ENCODE measurements around the gene VPREB1. TPM values are rescaled to one million over a fixed set of nuclear protein-coding genes. Genes with fewer than 3 reads are reported as not detected.
"Not testable (repeated sequence)": the region's sequence is repeated elsewhere in the genome, so short reads cannot be mapped to it uniquely, and the experiment has no call there.

VPREB1 gene
- polyA plus RNA-seq, 4 donors, result 0.23 to 0.48 TPM; not detected in 2

- DNase-seq (ENCODE audit: low read depth in 4 of 4, low spot score in 2 of 4), result no peak
These were observed 33.4 kb upstream of the VPREB1 start for GRCh38 chr22:22210889-22211833.

DNA sequence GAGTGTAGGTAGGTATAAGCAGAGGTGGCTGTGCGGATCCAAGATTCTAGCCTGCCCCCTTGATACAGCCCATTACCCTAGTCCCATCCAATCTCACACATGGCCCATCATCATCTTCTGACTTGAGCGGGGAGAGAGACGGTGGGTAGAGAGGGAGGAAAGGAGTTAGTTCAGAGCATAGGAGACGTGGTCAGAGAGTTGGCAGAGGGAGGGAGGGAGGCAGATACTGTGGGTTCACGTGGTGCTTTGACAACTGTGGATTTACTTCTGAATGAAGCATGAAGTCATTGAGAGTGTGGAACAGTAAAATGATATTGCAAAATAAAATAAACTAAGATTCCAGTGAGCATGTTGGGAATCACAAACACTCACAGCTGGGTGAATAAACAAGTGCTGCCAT lies 31.4 kb upstream of the VPREB1 start:
- DNase-seq (ENCODE audit: low read depth in 4 of 4, low spot score in 2 of 4), result no peak

GRCh38 chr22:22214819-22215329 lies 29.7 kb upstream of the VPREB1 start:
- DNase-seq (ENCODE audit: low read depth in 4 of 4, low spot score in 2 of 4), result no peak

GRCh38 chr22:22215659-22216449 lies 28.7 kb upstream of the VPREB1 start:
- DNase-seq (ENCODE audit: low read depth in 4 of 4, low spot score in 2 of 4), result no peak

DNA sequence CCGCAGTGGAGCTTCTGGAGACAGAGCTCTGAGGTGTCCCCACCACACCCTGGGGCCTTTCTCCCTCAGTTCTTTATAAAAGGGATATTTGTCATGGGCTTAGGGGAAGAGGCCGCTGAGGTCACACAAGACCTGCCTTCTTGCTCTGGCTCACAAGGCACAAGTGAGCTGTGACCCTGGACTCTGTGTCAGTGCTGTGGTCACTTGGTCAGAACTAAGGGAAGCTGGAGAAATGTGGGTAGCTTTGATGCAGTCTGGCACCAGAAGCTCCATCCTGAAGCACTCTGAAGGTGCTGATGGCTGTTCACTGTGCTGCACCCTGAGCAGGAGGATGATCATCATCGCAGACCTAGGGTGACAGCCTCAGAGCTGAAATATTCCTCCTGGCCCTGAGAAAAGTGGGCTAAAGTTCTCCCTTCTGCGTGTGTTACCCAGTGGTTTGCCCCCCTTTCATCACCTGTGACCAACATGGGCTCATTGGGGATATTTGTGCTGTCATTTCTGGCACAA lies 28.1 kb upstream of the VPREB1 start:
- DNase-seq (ENCODE audit: low read depth in 4 of 4, low spot score in 2 of 4), result no peak

DNA sequence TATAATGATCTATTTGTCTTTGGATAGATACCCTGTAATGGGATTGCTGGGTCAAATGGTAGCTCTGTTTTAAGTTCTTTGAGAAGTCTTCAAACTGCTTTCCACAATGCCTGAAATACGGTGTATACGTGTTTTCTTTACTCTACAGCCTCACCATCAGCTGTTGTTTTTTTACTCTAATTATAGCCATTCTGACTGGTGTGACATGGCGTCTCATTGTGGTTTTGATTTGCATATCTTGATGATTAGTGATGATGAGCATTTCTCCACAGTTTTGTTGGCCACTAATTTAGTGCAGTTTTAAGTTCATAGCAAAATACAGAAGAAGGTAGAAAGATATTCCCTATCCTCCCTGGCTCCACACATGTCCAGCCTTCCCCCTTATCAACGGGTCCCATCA lies 26.3 kb upstream of the VPREB1 start:
- no peak for DNase-seq (ENCODE audit: low read depth in 4 of 4, low spot score in 2 of 4)

GRCh38 chr22:22219140-22219996 lies 25.2 kb upstream of the VPREB1 start:
- no peak for DNase-seq (ENCODE audit: low read depth in 4 of 4, low spot score in 2 of 4)

- not testable (repeated sequence) for DNase-seq (ENCODE audit: low read depth in 4 of 4, low spot score in 2 of 4)
These were observed 23.5 kb upstream of the VPREB1 start for GRCh38 chr22:22221043-22221442.

DNA sequence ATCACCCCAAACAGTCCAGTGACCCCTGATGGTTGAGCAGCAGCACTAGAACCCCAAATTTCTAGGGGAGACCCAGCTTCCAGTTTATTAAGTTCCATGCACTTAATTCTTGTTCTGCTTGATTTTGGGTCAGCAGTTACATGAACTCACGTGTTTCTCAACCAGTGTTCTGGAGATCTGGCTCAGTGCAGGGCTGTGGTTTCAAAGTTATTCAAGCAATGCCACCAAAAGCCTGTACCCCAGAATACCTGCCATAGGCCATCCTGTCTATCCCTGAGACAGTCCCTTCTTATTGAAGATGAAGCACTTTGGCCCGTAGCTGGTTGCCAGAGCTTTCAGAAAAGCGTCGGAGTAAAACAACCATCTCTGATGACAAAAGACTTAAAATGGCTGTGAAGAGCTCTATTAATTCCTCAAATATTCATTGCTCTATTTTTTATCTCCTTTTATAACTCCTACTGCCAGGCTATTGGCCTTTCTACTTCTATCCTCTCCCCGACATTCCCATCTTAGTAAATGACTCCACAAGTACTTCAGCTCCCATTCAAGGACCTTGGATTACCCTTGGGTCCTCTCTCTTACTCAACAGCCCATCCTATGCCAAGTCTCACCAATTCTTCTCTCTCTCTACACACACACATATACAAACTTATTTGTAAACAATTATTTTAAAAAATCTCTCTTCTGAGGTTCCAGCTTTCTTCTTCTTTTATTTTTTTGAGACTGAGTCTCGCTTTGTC lies 18.0 kb upstream of the VPREB1 start:
- DNase-seq (ENCODE audit: low read depth in 4 of 4, low spot score in 2 of 4), result no peak

GRCh38 chr22:22228421-22228820 lies 16.2 kb upstream of the VPREB1 start:
- DNase-seq (ENCODE audit: low read depth in 4 of 4, low spot score in 2 of 4), result no peak

DNA sequence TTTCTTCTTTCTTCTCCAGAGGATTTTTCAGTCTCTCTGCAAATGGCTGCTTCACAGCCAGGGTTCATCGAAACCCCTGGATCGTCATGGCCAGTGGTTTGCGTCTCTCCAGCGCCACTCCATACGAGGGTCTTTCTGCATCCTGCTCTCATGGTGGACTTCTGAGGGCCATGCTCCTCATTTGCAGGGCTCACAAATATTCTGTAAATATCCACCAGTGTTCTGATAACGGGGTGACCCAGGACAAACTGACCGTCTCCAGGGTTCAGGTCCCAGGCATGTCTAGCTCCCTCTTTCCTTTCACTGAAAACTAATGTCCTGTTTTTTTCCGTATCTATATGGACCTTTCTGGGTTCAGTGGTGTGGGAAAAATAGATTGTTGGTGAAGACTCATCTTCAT lies 15.7 kb upstream of the VPREB1 start:
- DNase-seq (ENCODE audit: low read depth in 4 of 4, low spot score in 2 of 4), result no peak

- no peak for DNase-seq (ENCODE audit: low read depth in 4 of 4, low spot score in 2 of 4)
These were observed 14.7 kb upstream of the VPREB1 start for GRCh38 chr22:22229683-22230420.

DNA sequence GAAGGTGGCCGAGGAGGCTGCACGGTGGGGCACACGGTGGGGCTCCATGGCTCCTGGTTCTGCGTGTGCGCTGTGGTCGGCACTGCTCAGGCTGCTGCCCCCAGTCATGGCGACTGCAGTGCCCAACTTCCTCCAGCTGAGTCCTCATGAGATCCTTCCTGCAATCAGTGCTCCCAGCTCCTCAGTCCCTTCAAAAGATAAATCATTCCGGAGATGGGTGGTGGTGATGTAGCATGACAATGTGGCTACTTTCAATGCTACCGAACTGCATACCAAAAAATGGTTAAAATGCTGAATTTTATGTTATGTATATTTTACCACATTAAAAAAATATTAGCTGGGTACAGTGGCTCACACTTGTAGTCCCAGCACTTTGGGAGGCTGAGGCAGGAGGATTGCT lies 14.1 kb upstream of the VPREB1 start:
- DNase-seq (ENCODE audit: low read depth in 4 of 4, low spot score in 2 of 4), result no peak

DNA sequence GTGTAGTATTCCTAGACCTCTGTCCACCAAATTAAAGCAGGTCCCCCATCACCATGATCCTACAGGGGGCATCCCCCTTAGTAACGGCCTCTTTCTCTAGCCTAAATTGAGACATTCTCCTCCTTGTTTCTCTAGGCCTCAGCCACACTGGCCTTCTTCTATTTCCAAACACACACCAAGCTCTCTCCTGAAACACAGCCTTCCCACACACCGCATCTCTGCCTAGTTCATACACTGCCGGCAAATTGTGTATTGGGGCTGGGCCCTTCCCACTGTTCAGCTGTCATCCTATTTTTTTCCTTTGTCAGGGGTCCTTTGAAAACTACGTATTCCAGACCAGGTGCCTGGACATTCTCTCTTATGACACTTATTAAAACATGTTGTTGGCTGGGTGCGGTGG lies 11.5 kb upstream of the VPREB1 start:
- DNase-seq (ENCODE audit: low read depth in 4 of 4, low spot score in 2 of 4), result no peak

GRCh38 chr22:22235558-22235957 lies 9.0 kb upstream of the VPREB1 start:
- peak; percentile 4 to 39 (median 22) for DNase-seq (ENCODE audit: low read depth in 4 of 4, low spot score in 2 of 4)

DNA sequence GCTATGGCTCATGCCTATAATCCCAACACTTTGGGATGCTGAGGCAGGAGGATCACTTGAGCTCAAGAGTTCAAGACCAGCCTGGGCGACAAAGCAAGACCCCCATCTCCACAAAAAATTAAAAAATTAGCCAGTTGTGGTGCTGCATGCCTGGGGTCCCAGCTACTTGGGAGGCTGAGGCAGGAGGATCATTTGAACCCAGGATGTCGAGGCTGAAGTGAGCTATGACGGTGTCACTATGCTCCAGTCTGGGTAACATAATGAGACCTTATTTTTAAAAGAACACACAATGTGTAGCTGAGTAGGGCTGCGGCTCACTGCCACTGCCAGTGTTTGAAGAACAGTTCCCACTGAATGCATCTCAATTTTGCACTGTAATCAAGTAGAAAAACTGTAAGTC lies 7.1 kb upstream of the VPREB1 start:
- no peak for DNase-seq (ENCODE audit: low read depth in 4 of 4, low spot score in 2 of 4)

DNA sequence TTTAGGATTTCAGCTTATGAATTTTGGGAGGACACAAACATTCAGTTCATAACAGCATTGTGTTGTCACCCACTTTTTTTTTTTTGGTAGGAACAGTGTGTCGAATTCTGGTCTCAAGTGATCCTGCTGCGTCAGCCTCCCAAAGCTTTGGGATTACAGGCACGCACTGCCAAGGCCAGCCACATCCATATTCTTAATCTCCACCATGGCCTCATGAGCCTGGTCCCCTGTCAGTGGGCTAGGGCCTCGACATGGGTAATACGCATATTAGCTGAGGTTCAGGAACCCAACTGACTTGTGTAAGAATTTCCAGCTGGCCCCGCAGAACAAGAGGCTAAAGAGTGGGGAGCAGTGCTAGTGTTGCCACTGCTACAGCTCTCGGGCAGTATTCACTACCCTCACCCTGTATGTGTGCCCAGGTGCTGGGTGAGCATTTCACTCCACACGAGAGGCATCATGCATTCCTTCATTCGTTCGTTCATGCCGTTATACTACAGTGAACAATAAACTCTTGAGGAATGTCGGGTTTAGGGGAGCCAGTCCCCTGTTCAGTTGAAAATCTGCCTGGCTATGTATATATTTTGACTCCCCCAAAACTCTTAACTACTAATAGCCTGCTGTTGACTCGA lies 5.2 kb upstream of the VPREB1 start:
- no peak for DNase-seq (ENCODE audit: low read depth in 4 of 4, low spot score in 2 of 4)

DNA sequence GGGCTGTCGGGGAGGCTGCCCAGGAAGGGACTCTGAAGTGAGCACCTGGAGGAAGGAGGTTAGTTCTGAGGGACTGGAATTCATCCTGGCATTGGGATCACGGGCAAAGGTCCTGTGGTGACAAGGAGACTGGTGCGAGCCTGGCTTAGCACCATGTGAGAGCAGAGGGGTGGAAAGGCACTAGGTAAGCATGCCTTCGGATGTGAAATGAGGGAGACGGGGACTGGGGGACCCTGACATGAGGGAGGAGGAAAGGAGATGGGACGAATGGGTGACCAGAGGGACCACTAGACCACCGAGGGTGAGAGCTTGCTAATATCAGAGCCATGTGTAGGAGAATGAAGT lies 3.1 kb upstream of the VPREB1 start:
- no peak for DNase-seq (ENCODE audit: low read depth in 4 of 4, low spot score in 2 of 4)

DNA sequence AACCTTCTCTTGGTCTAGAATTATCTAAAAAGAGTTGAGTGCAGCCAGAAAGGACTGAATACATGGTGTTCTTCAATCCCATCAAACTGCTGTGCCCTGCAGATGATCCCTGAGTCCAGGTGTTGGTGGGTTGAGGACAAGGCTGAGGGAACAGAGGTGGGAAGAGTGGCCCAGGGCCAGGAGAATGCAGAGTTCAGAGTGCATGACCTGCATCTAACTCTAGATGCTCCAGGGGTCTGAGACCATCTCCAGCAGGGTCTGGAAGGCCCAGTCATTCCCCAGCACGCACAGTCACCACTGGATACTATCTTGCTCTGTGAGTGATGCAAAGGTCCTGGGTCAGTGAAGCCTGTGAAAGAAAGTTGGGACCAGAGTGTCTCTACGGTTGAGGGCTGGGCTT lies 2.1 kb upstream of the VPREB1 start:
- no peak for DNase-seq (ENCODE audit: low read depth in 4 of 4, low spot score in 2 of 4)
